Lung (tissue), 12 donors: ENCODE measurements around the gene ESR1. TPM values are rescaled to one million over a fixed set of nuclear protein-coding genes. Genes with fewer than 3 reads are reported as not detected.
A peak's percentile ranks its signal among the peaks of the same experiment; 100 is the strongest.

Source experiments
- ATAC-seq: fragments of 200-7000 bp; cut with Tn5 transposase; one replicate; pipeline ENCODE4 v1.9.1; 2020; ENCODE audit warnings: moderate number of reproducible peaks; ENCODE audit not compliant: insufficient read depth, low FRiP score
- DNase-seq, 3 donors: peaks; one replicate each; pipeline ENCODE4 v3.0.0-alpha.2; 2013 to 2017
- H3K27ac ChIP-seq, 2 donors: one replicate each; pipeline ENCODE4 v1.5.1; 2013; ENCODE audit warnings: mild to moderate bottlenecking in 2 of 2, moderate library complexity in 2 of 2, control low read depth in 1 of 2, inconsistent platforms in 1 of 2, low read depth in 1 of 2, low read length in 1 of 2
- H3K27me3 ChIP-seq, 3 donors: one replicate each; pipeline ENCODE4 v1.5.1; 2013; ENCODE audit warnings: low read length in 2 of 3; ENCODE audit not compliant: control insufficient read depth in 3 of 3, insufficient read depth in 3 of 3
- H3K36me3 ChIP-seq, 4 donors: one replicate each; pipeline ENCODE4 v1.5.1; 2013; ENCODE audit warnings: low read length in 4 of 4, mild to moderate bottlenecking in 1 of 4, moderate library complexity in 1 of 4; ENCODE audit not compliant: control insufficient read depth in 4 of 4, insufficient read depth in 4 of 4
- H3K4me1 ChIP-seq, 5 donors: one replicate each; pipeline ENCODE4 v1.5.1; 2013; ENCODE audit warnings: low read length in 5 of 5, mild to moderate bottlenecking in 2 of 5, moderate library complexity in 1 of 5; ENCODE audit not compliant: control insufficient read depth in 5 of 5, insufficient read depth in 5 of 5
- H3K4me3 ChIP-seq: one replicate; pipeline ENCODE4 v1.5.1; 2013; ENCODE audit warnings: mild to moderate bottlenecking, control low read depth, moderate library complexity
- H3K9ac ChIP-seq, 2 donors: one replicate each; pipeline ENCODE4 v1.5.1; 2013; ENCODE audit warnings: low read length in 2 of 2, control low read depth in 1 of 2; ENCODE audit not compliant: insufficient read depth in 1 of 2
- H3K9me3 ChIP-seq, 4 donors: one replicate each; pipeline ENCODE4 v1.5.1; 2013; ENCODE audit warnings: low read length in 3 of 4, mild to moderate bottlenecking in 1 of 4, moderate library complexity in 1 of 4; ENCODE audit not compliant: control insufficient read depth in 4 of 4, insufficient read depth in 3 of 4
- WGBS, 2 donors: extraction: QIAGEN DNeasy Blood & Tissue Kit; methylation state at CpG; one replicate each; pipeline ENCODE4 v1.1.7; 2013; 5-methylcytosine and 5-hydroxymethylcytosine counted together
- polyA plus RNA-seq, 2 donors: library from polyadenylated mRNA; stranded (reverse); fragments of 200-250 nt; gene quantifications; one replicate each; pipeline ENCODE4 v1.2.1, GENCODE V29; 2013
- total RNA-seq, 2 donors: library from RNA; depleted of rRNA in 1 of 2; stranded (reverse); fragments of >200 nt in 1 of 2; gene quantifications; one replicate each; pipeline ENCODE4 v1.2.1, GENCODE V29; 2014 to 2021
- TF ChIP-seq, protein P1 (sequence below): IDR thresholded peaks from 2 replicates; pipeline ENCODE4 v1.5.1; 2012; ENCODE audit warnings: mild to moderate bottlenecking; ENCODE audit errors: control extremely low read depth, extremely low read depth
- donor health status: control.
- donor health status: control.
- donor health status: Bipolar disorder and iron deficiency.
- donor health status: healthy.
- donor health status: DM: yes; HTN: yes; CAD: no.

The ESR1 gene
- total and polyA plus RNA-seq, 4 donors, result 0.14 to 3.7 (median 0.78) TPM

DNA sequence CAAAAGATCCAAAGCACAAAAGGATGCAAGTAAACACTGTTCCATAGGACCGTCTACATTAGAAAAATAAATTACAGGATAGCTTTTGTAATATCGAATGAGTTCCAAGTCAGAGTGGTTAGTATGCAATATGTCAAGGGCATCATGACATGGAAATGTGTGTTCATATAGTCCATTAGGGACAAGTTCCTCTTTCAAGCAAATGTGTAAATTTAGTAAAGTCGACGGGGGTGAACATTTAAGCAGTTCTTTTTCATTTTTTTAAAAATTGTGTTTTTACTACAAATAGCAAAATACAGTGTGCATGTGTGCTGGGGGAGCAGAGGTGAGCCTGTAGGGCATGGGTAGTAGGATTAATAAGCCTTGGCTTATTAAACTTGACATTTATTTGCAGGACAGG is 359.0 kb downstream of the ESR1 start:
- peak overlapping the region in 1 of 2 donors; percentile 88 for H3K27ac ChIP-seq
- H3K9ac ChIP-seq, result no peak overlapping the region
- H3K9me3 ChIP-seq, result no peaks in the 10 kb centered on the region
- WGBS, 2 donors, result 37 to 72% methylated on average over 4 of the region's 4 CpGs
- TF ChIP-seq, protein P1, sequence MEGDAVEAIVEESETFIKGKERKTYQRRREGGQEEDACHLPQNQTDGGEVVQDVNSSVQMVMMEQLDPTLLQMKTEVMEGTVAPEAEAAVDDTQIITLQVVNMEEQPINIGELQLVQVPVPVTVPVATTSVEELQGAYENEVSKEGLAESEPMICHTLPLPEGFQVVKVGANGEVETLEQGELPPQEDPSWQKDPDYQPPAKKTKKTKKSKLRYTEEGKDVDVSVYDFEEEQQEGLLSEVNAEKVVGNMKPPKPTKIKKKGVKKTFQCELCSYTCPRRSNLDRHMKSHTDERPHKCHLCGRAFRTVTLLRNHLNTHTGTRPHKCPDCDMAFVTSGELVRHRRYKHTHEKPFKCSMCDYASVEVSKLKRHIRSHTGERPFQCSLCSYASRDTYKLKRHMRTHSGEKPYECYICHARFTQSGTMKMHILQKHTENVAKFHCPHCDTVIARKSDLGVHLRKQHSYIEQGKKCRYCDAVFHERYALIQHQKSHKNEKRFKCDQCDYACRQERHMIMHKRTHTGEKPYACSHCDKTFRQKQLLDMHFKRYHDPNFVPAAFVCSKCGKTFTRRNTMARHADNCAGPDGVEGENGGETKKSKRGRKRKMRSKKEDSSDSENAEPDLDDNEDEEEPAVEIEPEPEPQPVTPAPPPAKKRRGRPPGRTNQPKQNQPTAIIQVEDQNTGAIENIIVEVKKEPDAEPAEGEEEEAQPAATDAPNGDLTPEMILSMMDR, result no peak
- no peak overlapping the region for H3K4me3 ChIP-seq
- ATAC-seq (no peak), DNase-seq (no peak)
- H3K4me1 ChIP-seq, result peaks cover 0 to 10% (median 0%) of the 10 kb centered on the region in 5 donors
- H3K36me3 ChIP-seq, result peaks cover 5 to 21% (median 9%) of the 10 kb centered on the region in 4 donors
- no peaks in the 10 kb centered on the region for H3K27me3 ChIP-seq

- TF ChIP-seq, protein P1, result no peak
- peaks cover 0 to 11% (median 0%) of the 10 kb centered on the region in 5 donors for H3K4me1 ChIP-seq
- no peaks in the 10 kb centered on the region for H3K9me3 ChIP-seq
- H3K4me3 ChIP-seq, result no peak overlapping the region
- H3K36me3 ChIP-seq, result peaks cover 7 to 19% (median 9%) of the 10 kb centered on the region in 4 donors
- DNase-seq, result no peak
- no peak for ATAC-seq
- peak overlapping the region in 1 of 2 donors; percentile 88 for H3K27ac ChIP-seq
- no peak overlapping the region for H3K9ac ChIP-seq
- WGBS, 2 donors, result 91 to 95% methylated on average over 5 of the region's 5 CpGs
- H3K27me3 ChIP-seq, result no peaks in the 10 kb centered on the region
Measured at GRCh38 chr6:152166897-152167296, 359.4 kb downstream of the ESR1 start.

DNA sequence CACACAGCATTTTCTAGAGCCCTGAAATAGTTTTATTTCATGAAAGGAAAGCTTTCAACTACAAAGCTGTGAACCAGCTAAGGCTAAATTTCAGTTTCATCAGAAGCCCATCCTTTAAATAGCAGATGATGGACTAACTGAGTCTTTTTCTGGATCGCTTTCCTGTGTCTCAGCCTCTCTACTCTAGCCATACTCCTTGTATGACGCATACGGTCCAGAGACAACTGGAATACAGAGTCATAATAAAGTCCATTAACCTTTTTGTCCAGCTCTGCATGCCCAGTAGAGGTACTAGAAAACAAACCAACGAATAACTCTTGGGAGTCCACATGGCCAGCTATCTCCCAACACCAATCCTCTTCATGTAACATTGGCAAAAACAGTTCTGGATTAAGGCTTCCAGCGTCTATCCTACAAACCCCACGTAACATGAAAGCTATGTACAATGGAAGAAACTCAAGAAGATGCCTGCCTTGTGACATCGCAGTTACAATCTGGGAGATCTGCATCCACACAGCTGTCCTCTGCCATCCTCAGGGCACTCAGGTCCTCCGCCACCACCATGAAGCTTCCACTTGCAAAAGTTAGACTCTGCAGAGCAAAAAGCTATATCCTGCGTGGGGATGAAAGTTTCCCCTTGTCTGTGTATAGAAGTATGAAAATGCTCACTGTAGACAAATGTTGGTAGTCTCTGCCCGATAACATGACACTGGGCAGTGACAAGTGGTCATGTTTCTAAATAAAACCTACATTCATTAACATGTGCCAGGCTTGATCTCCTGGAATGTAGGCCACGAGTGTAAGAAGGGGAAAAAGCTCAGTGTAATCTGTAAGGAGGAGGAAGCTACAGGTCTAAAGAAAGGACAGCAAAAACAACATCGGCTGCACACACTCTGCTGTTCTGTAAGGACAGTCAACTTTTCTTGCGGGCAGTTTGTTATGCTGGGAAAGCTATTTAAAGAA is 360.4 kb downstream of the ESR1 start:
- Histone ChIP-seq H3K9me3 (no peaks in the 10 kb centered on the region), H3K9ac (no peak overlapping the region), H3K4me1 (peaks cover 0 to 14% (median 0%) of the 10 kb centered on the region in 5 donors), H3K27ac (peak overlapping the region in 1 of 2 donors; percentile 84), H3K4me3 (no peak overlapping the region), H3K27me3 (no peaks in the 10 kb centered on the region), H3K36me3 (peaks cover 7 to 19% (median 9%) of the 10 kb centered on the region in 4 donors)
- ATAC-seq (no peak), DNase-seq (no peak)
- TF ChIP-seq, protein P1, result no peak
- 88 to 93% methylated on average over 13 of the region's 13 CpGs for WGBS, 2 donors
